Neural progenitor cell (in vitro differentiated cells): ENCODE measurements around the gene OGG1. TPM values are rescaled to one million over a fixed set of nuclear protein-coding genes. Genes with fewer than 3 reads are reported as not detected.

Experiments
- DNase-seq: peaks from one replicate; pipeline ENCODE4 v3.0.0-alpha.2; 2016; ENCODE audit warnings: low spot score
- H2AFZ ChIP-seq: fragments of 200-600 bp; sonication (generic); replicated peaks from 2 replicates; pipeline ENCODE4 v1.6.1; 2016; ENCODE audit warnings: antibody characterized with exemption
- H3F3A ChIP-seq: fragments of 200-600 bp; sonication (generic); 2 replicates; pipeline ENCODE4 v1.6.1; 2016; ENCODE audit warnings: antibody characterized with exemption, low read depth
- H3K27ac ChIP-seq: fragments of 200-600 bp; sonication (generic); 2 replicates; pipeline ENCODE4 v1.5.1; 2016; ENCODE audit warnings: mild to moderate bottlenecking
- H3K27me3 ChIP-seq: fragments of 200-600 bp; sonication (generic); 2 replicates; pipeline ENCODE4 v1.6.1; 2016; ENCODE audit warnings: mild to moderate bottlenecking, moderate library complexity
- H3K36me3 ChIP-seq: fragments of 200-600 bp; sonication (generic); 2 replicates; pipeline ENCODE4 v1.5.1; 2016
- H3K4me1 ChIP-seq: fragments of 200-600 bp; sonication (generic); 2 replicates; pipeline ENCODE4 v1.6.1; 2016; ENCODE audit warnings: mixed run types
- H3K4me2 ChIP-seq: fragments of 200-600 bp; sonication (generic); 2 replicates; pipeline ENCODE4 v1.6.1; 2016
- H3K4me3 ChIP-seq: fragments of 200-600 bp; sonication (generic); 2 replicates; pipeline ENCODE4 v1.5.1; 2016
- H3K79me2 ChIP-seq: fragments of 200-600 bp; sonication (generic); 2 replicates; pipeline ENCODE4 v1.6.1; 2016; ENCODE audit warnings: low read depth
- H3K9ac ChIP-seq: fragments of 200-600 bp; sonication (generic); 2 replicates; pipeline ENCODE4 v1.6.1; 2016
- H3K9me3 ChIP-seq: fragments of 200-600 bp; sonication (generic); 2 replicates; pipeline ENCODE4 v1.5.1; 2016; ENCODE audit warnings: low read depth
- H4K20me1 ChIP-seq: fragments of 200-600 bp; sonication (generic); 2 replicates; pipeline ENCODE4 v1.6.1; 2016; ENCODE audit warnings: low read depth
- H3K27ac Mint-ChIP-seq: 3 replicates; pipeline ENCODE4 v1.8.0; 2021; ENCODE audit warnings: mixed read lengths
- H3K27me3 Mint-ChIP-seq: 2 replicates; pipeline ENCODE4 v1.8.0; 2022; ENCODE audit warnings: low read depth, mild to moderate bottlenecking, inconsistent platforms, moderate library complexity, mixed read lengths; ENCODE audit not compliant: insufficient read depth
- H3K36me3 Mint-ChIP-seq: 3 replicates; pipeline ENCODE4 v1.8.0; 2021; ENCODE audit warnings: mixed read lengths
- H3K4me1 Mint-ChIP-seq: 3 replicates; pipeline ENCODE4 v1.8.0; 2021; ENCODE audit warnings: mixed read lengths
- H3K4me3 Mint-ChIP-seq: 3 replicates; pipeline ENCODE4 v1.8.0; 2021; ENCODE audit warnings: mild to moderate bottlenecking, moderate library complexity, mixed read lengths
- H3K9me3 Mint-ChIP-seq: 3 replicates; pipeline ENCODE4 v1.8.0; 2020; ENCODE audit warnings: mixed read lengths
- CTCF ChIP-seq: fragments of 200-600 bp; sonication (generic); IDR thresholded peaks from 2 replicates; pipeline ENCODE4 v1.5.1; 2017; ENCODE audit warnings: antibody characterized with exemption, mild to moderate bottlenecking
- EZH2 ChIP-seq: fragments of 200-600 bp; sonication (generic); IDR thresholded peaks from 2 replicates; pipeline ENCODE4 v1.6.1; 2017; ENCODE audit warnings: antibody characterized with exemption, mild to moderate bottlenecking, moderate library complexity
- EZH2phosphoT487 ChIP-seq: fragments of 200-600 bp; sonication (generic); IDR thresholded peaks from 2 replicates; pipeline ENCODE4 v1.6.1; 2017; ENCODE audit warnings: antibody characterized with exemption
- total RNA-seq: library from RNA; depleted of rRNA; stranded (reverse); fragments of >200 nt; gene quantifications from 2 replicates; pipeline ENCODE4 v1.2.3, GENCODE V29; 2015; ENCODE audit warnings: low replicate concordance

Gene OGG1
- total RNA-seq, 1 donor from 2014 or later: 15.8 TPM

- no peak overlapping the region for H3K27ac ChIP-seq
- peaks cover 21% of the 10 kb centered on the region for H3K4me1 Mint-ChIP-seq
- peaks cover 5% of the 10 kb centered on the region for H3K36me3 ChIP-seq
- no peak for DNase-seq
- no peaks in the 10 kb centered on the region for H3K9me3 Mint-ChIP-seq
- no peak overlapping the region for H3K4me3 ChIP-seq
- H3F3A ChIP-seq: peaks cover 29% of the 10 kb centered on the region
- H3K27ac Mint-ChIP-seq: peak overlapping the region; percentile 74
- H3K4me2 ChIP-seq: peak overlapping the region; percentile 92
- H3K27me3 ChIP-seq: no peaks in the 10 kb centered on the region
- peaks cover 48% of the 10 kb centered on the region for H3K79me2 ChIP-seq
- peaks cover 7% of the 10 kb centered on the region for H3K27me3 Mint-ChIP-seq
- H3K4me3 Mint-ChIP-seq: peak overlapping the region; percentile 96
- H2AFZ ChIP-seq: no peak overlapping the region
- TF ChIP-seq EZH2 (no peak), CTCF (no peak), EZH2phosphoT487 (no peak)
- H3K36me3 Mint-ChIP-seq: peaks cover 25% of the 10 kb centered on the region
- peaks cover 14% of the 10 kb centered on the region for H4K20me1 ChIP-seq
- peaks cover 11% of the 10 kb centered on the region for H3K4me1 ChIP-seq
- no peaks in the 10 kb centered on the region for H3K9me3 ChIP-seq
- no peak overlapping the region for H3K9ac ChIP-seq
These were observed 41.4 kb downstream of the OGG1 start for GRCh38 chr3:9791127-9791526.

- H3K4me3 Mint-ChIP-seq: peak overlapping the region; percentile 96
- Histone ChIP-seq H3K36me3 (no peaks in the 10 kb centered on the region), H3F3A (peaks cover 26% of the 10 kb centered on the region), H3K9me3 (no peaks in the 10 kb centered on the region), H3K27ac (peak overlapping the region; percentile 100), H3K4me3 (peak overlapping the region; percentile 93), H3K27me3 (no peaks in the 10 kb centered on the region), H3K4me2 (peak overlapping the region; percentile 92), H4K20me1 (peaks cover 14% of the 10 kb centered on the region), H3K9ac (peak overlapping the region; percentile 100), H3K79me2 (peaks cover 56% of the 10 kb centered on the region), H2AFZ (peak overlapping the region; percentile 87), H3K4me1 (peaks cover 11% of the 10 kb centered on the region)
- DNase-seq: no peak
- H3K27ac Mint-ChIP-seq: peak overlapping the region; percentile 100
- no peak for TF ChIP-seq EZH2phosphoT487
- TF ChIP-seq EZH2: no peak
- TF ChIP-seq CTCF: no peak
- peaks cover 21% of the 10 kb centered on the region for H3K4me1 Mint-ChIP-seq
- peaks cover 25% of the 10 kb centered on the region for H3K36me3 Mint-ChIP-seq
- peaks cover 7% of the 10 kb centered on the region for H3K27me3 Mint-ChIP-seq
- no peaks in the 10 kb centered on the region for H3K9me3 Mint-ChIP-seq
These were observed 42.1 kb downstream of the OGG1 start for GRCh38 chr3:9791790-9792404.

- Histone ChIP-seq H3K4me1 (peaks cover 11% of the 10 kb centered on the region), H3K27ac (peak within 1 kb of the TSS; percentile 100)
These were observed 42.8 kb downstream of the OGG1 start, which contains the start of the genes ARPC4 and TADA3 for GRCh38 chr3:9792405-9793160. Gene ARPC4 (plus strand): TSS chr3:9793082. CDS start chr3:9793122, 40 bp downstream. Gene TADA3 (minus strand): TSS chr3:9792473. CDS start chr3:9791466, 1,007 bp downstream.

More at GRCh38 chr3:9792405-9793160, 42.8 kb downstream of the OGG1 start, which contains the start of the genes ARPC4 and TADA3:
- Histone ChIP-seq H3K79me2 (peaks cover 63% of the 10 kb centered on the region), H4K20me1 (peaks cover 14% of the 10 kb centered on the region), H3K36me3 (no peaks in the 10 kb centered on the region), H2AFZ (peak within 1 kb of the TSS; percentile 87), H3K9ac (peak within 1 kb of the TSS; percentile 100), H3K4me2 (peak within 1 kb of the TSS; percentile 92), H3K9me3 (no peaks in the 10 kb centered on the region), H3K27me3 (no peaks in the 10 kb centered on the region), H3F3A (peaks cover 26% of the 10 kb centered on the region), H3K4me3 (peak within 1 kb of the TSS; percentile 93)
- no peaks in the 10 kb centered on the region for H3K9me3 Mint-ChIP-seq
- H3K27ac Mint-ChIP-seq: peak within 1 kb of the TSS; percentile 100
- H3K36me3 Mint-ChIP-seq: peaks cover 21% of the 10 kb centered on the region
- peak; percentile 97 for DNase-seq
- peaks cover 21% of the 10 kb centered on the region for H3K4me1 Mint-ChIP-seq
- H3K4me3 Mint-ChIP-seq: peak within 1 kb of the TSS; percentile 96
- TF ChIP-seq EZH2 (peak; percentile 36), CTCF (no peak)
- peaks cover 7% of the 10 kb centered on the region for H3K27me3 Mint-ChIP-seq
